CD4-positive, CD25-positive, alpha-beta regulatory T cell (primary cell): ENCODE data around the gene POM121L2. TPM values are rescaled to one million over a fixed set of nuclear protein-coding genes. Genes with fewer than 3 reads are reported as not detected.

Source experiments
- ATAC-seq, 2 donors: fragments of 150-1000 bp; cut with Tn5 transposase; one replicate each; pipeline ENCODE4 v1.10.0; 2021; ENCODE audit warnings: low read depth in 2 of 2, moderate number of reproducible peaks in 2 of 2, moderate library complexity in 1 of 2
- DNase-seq, 3 donors: peaks; one replicate each; pipeline versions ENCODE4 v3.0.0 to v3.0.0-alpha.2; 2012 to 2022; ENCODE audit warnings: mixed read lengths in 1 of 3
- H3K27ac ChIP-seq: one replicate; pipeline ENCODE4 v1.7.0; 2013; ENCODE audit warnings: mild to moderate bottlenecking, low read length; ENCODE audit not compliant: insufficient read depth, poor library complexity, severe bottlenecking
- H3K27me3 ChIP-seq: one replicate; pipeline ENCODE4 v1.7.0; 2013; ENCODE audit warnings: low read length; ENCODE audit not compliant: control insufficient read depth, insufficient read depth
- H3K36me3 ChIP-seq: one replicate; pipeline ENCODE4 v1.7.0; 2013; ENCODE audit warnings: mild to moderate bottlenecking, low read length, moderate library complexity; ENCODE audit not compliant: control insufficient read depth, insufficient read depth
- H3K4me1 ChIP-seq: 2 replicates; pipeline ENCODE4 v1.7.0; 2013; ENCODE audit warnings: mild to moderate bottlenecking, low read length; ENCODE audit not compliant: insufficient read depth, control insufficient read depth, poor library complexity, severe bottlenecking
- H3K4me3 ChIP-seq: one replicate; pipeline ENCODE4 v1.7.0; 2013; ENCODE audit warnings: low read depth, mild to moderate bottlenecking, low read length, moderate library complexity
- H3K9me3 ChIP-seq, 2 experiments: 1 replicate in 1 of 2; 2 replicates in 1 of 2; pipeline ENCODE4 v1.7.0; 2013; ENCODE audit warnings: low read length in 2 of 2, mild to moderate bottlenecking in 1 of 2, moderate library complexity in 1 of 2; ENCODE audit not compliant: control insufficient read depth in 2 of 2
- H3K27ac Mint-ChIP-seq, 3 donors: one replicate each; pipeline ENCODE4 v1.8.0; 2020 to 2022; ENCODE audit warnings: mild to moderate bottlenecking in 3 of 3, mixed read lengths in 3 of 3, moderate library complexity in 2 of 3
- H3K27me3 Mint-ChIP-seq: one replicate; pipeline ENCODE4 v1.8.0; 2022; ENCODE audit warnings: mild to moderate bottlenecking, mixed read lengths
- H3K36me3 Mint-ChIP-seq: one replicate; pipeline ENCODE4 v1.8.0; 2020; ENCODE audit warnings: mixed read lengths
- H3K4me1 Mint-ChIP-seq, 4 donors: one replicate each; pipeline ENCODE4 v1.8.0; 2020 to 2022; ENCODE audit warnings: mixed read lengths in 4 of 4, mild to moderate bottlenecking in 1 of 4
- H3K4me3 Mint-ChIP-seq, 4 donors: one replicate each; pipeline ENCODE4 v1.8.0; 2020 to 2022; ENCODE audit warnings: mild to moderate bottlenecking in 4 of 4, mixed read lengths in 4 of 4, moderate library complexity in 3 of 4
- H3K9me3 Mint-ChIP-seq, 7 donors: one replicate each; pipeline ENCODE4 v1.8.0; 2020 to 2022; ENCODE audit warnings: mixed read lengths in 7 of 7, mild to moderate bottlenecking in 3 of 7, moderate library complexity in 2 of 7
- polyA plus RNA-seq, 4 donors: library from polyadenylated mRNA; unstranded; fragments of 300-500 nt; fragmentation: Illumina TruSeq; gene quantifications; one replicate each; pipeline ENCODE4 v1.2.3, GENCODE V29; 2021
- total RNA-seq: library from RNA; stranded (reverse); gene quantifications from one replicate; pipeline ENCODE4 v1.2.3, GENCODE V29; 2022

Gene POM121L2
- total and polyA plus RNA-seq, 5 donors from 2014 or later, result not detected

- Mint-ChIP-seq H3K27me3 (peaks cover 92% of the 10 kb centered on the region), H3K4me1 (peaks cover 0 to 12% (median 4%) of the 10 kb centered on the region in 4 donors), H3K36me3 (no peaks in the 10 kb centered on the region), H3K4me3 (no peak overlapping the region), H3K9me3 (peaks cover 13 to 55% (median 29%) of the 10 kb centered on the region in 7 donors), H3K27ac (no peak overlapping the region)
- Histone ChIP-seq H3K4me1 (no peaks in the 10 kb centered on the region), H3K27me3 (peaks cover 65% of the 10 kb centered on the region), H3K27ac (no peak overlapping the region), H3K4me3 (no peak overlapping the region), H3K36me3 (no peaks in the 10 kb centered on the region), H3K9me3 (peaks cover 32 to 49% of the 10 kb centered on the region in 2 experiments)
- DNase-seq, result no peak
- ATAC-seq, result no peak
Measured at GRCh38 chr6:27281569-27281968, 30.5 kb downstream of the POM121L2 start.

GRCh38 chr6:27281105-27281539 is 31.0 kb downstream of the POM121L2 start:
- Mint-ChIP-seq H3K27ac (no peak overlapping the region), H3K4me1 (peaks cover 0 to 12% (median 4%) of the 10 kb centered on the region in 4 donors), H3K27me3 (peaks cover 92% of the 10 kb centered on the region), H3K36me3 (no peaks in the 10 kb centered on the region), H3K9me3 (peaks cover 12 to 56% (median 29%) of the 10 kb centered on the region in 7 donors), H3K4me3 (no peak overlapping the region)
- DNase-seq (no peak), ATAC-seq (no peak)
- no peak overlapping the region for H3K4me3 ChIP-seq
- H3K27me3 ChIP-seq, result peaks cover 62% of the 10 kb centered on the region
- no peak overlapping the region for H3K27ac ChIP-seq
- no peaks in the 10 kb centered on the region for H3K36me3 ChIP-seq
- peaks cover 29 to 46% of the 10 kb centered on the region in 2 experiments for H3K9me3 ChIP-seq
- no peaks in the 10 kb centered on the region for H3K4me1 ChIP-seq

- H3K4me3 Mint-ChIP-seq, result peak overlapping the region in 1 of 4 donors; percentile 36
- peaks cover 12 to 55% (median 27%) of the 10 kb centered on the region in 7 donors for H3K9me3 Mint-ChIP-seq
- peak overlapping the region in 2 of 3 donors; percentile 54 to 83 for H3K27ac Mint-ChIP-seq
- no peak overlapping the region for H3K4me3 ChIP-seq
- peaks cover 58% of the 10 kb centered on the region for H3K27me3 ChIP-seq
- DNase-seq, result no peak
- H3K27me3 Mint-ChIP-seq, result peaks cover 92% of the 10 kb centered on the region
- no peaks in the 10 kb centered on the region for H3K4me1 ChIP-seq
- no peak for ATAC-seq
- no peaks in the 10 kb centered on the region for H3K36me3 ChIP-seq
- H3K9me3 ChIP-seq, result peaks cover 29 to 45% of the 10 kb centered on the region in 2 experiments
- no peaks in the 10 kb centered on the region for H3K36me3 Mint-ChIP-seq
- peaks cover 0 to 12% (median 4%) of the 10 kb centered on the region in 4 donors for H3K4me1 Mint-ChIP-seq
- no peak overlapping the region for H3K27ac ChIP-seq
Measured at GRCh38 chr6:27280540-27281000, 31.5 kb downstream of the POM121L2 start.

GRCh38 chr6:27280064-27280539 is 32.0 kb downstream of the POM121L2 start:
- no peaks in the 10 kb centered on the region for H3K4me1 ChIP-seq
- ATAC-seq (no peak), DNase-seq (no peak)
- Mint-ChIP-seq H3K36me3 (no peaks in the 10 kb centered on the region), H3K27ac (peak overlapping the region in 2 of 3 donors; percentile 54 to 83), H3K4me1 (peaks cover 0 to 12% (median 4%) of the 10 kb centered on the region in 4 donors), H3K27me3 (peaks cover 89% of the 10 kb centered on the region), H3K4me3 (peak overlapping the region in 2 of 4 donors; percentile 16 to 56), H3K9me3 (peaks cover 10 to 50% (median 23%) of the 10 kb centered on the region in 7 donors)
- peaks cover 61% of the 10 kb centered on the region for H3K27me3 ChIP-seq
- H3K36me3 ChIP-seq, result no peaks in the 10 kb centered on the region
- no peak overlapping the region for H3K27ac ChIP-seq
- H3K9me3 ChIP-seq, result peaks cover 31 to 45% of the 10 kb centered on the region in 2 experiments
- no peak overlapping the region for H3K4me3 ChIP-seq

- Mint-ChIP-seq H3K36me3 (no peaks in the 10 kb centered on the region), H3K4me3 (peak overlapping the region in 1 of 4 donors; percentile 46), H3K27me3 (peaks cover 87% of the 10 kb centered on the region), H3K9me3 (peaks cover 10 to 45% (median 19%) of the 10 kb centered on the region in 7 donors), H3K27ac (peak overlapping the region in 2 of 3 donors; percentile 54 to 83), H3K4me1 (peaks cover 0 to 10% (median 4%) of the 10 kb centered on the region in 4 donors)
- H3K27ac ChIP-seq, result no peak overlapping the region
- H3K4me1 ChIP-seq, result no peaks in the 10 kb centered on the region
- H3K9me3 ChIP-seq, result peaks cover 28 to 43% of the 10 kb centered on the region in 2 experiments
- H3K36me3 ChIP-seq, result no peaks in the 10 kb centered on the region
- peaks cover 62% of the 10 kb centered on the region for H3K27me3 ChIP-seq
- no peak overlapping the region for H3K4me3 ChIP-seq
- ATAC-seq (no peak), DNase-seq (no peak)
Measured at GRCh38 chr6:27279513-27280063, 32.5 kb downstream of the POM121L2 start.

DNA sequence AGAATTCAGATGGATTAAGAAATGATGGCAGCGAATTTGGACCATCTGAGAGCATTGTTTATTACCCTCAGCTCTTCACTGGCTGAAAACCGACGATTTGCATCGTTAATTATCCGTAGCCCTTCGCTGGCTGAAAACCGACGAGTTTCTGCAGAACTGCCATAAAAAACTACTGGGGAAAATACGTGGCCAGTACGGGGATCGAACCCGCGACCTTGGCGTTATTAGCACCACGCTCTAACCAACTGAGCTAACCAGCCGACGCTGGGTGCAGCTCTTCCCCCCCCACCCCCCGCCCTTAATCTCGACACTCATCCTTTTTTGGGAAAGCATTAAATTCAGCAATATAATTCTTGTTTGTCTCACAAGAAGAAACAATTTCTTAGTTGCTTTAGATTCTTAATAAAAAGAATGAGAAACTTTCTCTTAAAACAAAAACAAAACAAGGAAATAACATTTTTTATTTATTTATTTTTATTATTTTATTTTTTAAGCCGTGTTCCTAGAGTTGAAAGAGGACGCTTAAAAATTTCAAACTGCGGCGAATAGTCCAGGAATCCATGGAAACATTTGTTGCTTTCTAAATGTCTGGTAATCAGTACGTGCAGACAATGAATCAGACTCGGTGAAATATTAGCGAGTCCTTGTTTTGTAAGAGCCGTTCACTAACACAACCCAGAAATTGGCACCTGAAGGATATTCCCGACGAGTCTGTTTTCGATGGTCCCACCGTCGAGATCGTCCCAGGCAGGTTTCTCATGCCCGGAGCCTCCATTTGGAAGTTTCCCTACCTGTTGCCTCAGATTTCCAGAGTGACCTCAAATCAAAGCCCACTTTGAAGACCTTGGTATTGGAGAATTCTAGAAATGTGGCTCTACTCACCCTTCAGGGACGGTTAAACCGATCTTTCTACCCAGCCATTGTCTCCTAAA is 36.8 kb downstream of the POM121L2 start:
- peaks cover 3 to 16% (median 9%) of the 10 kb centered on the region in 7 donors for H3K9me3 Mint-ChIP-seq
- no peak for DNase-seq
- Histone ChIP-seq H3K4me3 (no peak overlapping the region), H3K27ac (no peak overlapping the region), H3K36me3 (no peaks in the 10 kb centered on the region), H3K4me1 (no peaks in the 10 kb centered on the region), H3K27me3 (peaks cover 34% of the 10 kb centered on the region), H3K9me3 (peaks cover 10 to 17% of the 10 kb centered on the region in 2 experiments)
- no peak overlapping the region for H3K4me3 Mint-ChIP-seq
- no peak for ATAC-seq
- H3K27ac Mint-ChIP-seq, result no peak overlapping the region
- peaks cover 69% of the 10 kb centered on the region for H3K27me3 Mint-ChIP-seq
- H3K36me3 Mint-ChIP-seq, result no peaks in the 10 kb centered on the region
- peaks cover 0 to 5% (median 2%) of the 10 kb centered on the region in 4 donors for H3K4me1 Mint-ChIP-seq

DNA sequence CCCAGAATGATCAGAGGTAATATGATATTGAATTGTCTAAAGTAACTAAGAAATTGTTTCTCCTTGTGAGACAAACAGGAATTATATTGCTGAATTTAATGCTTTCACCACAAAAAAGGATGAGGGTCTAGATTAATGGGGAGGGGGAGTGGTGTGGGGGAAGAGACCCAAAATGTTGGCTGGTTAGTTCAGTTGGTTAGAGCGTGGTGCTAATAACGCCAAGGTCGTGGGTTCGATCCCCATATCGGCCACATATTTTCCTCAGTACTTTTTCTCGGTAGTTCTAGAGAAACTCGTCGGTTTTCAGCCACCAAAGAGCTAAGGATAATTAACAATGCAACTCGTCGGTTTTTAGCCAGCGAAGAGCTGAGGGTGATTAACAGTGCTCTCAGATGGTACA is 38.3 kb downstream of the POM121L2 start:
- Histone ChIP-seq H3K36me3 (no peaks in the 10 kb centered on the region), H3K4me3 (no peak overlapping the region), H3K27me3 (peaks cover 27% of the 10 kb centered on the region), H3K4me1 (no peaks in the 10 kb centered on the region), H3K27ac (no peak overlapping the region), H3K9me3 (peaks cover 3 to 5% of the 10 kb centered on the region in 2 experiments)
- peaks cover 0 to 4% (median 0%) of the 10 kb centered on the region in 4 donors for H3K4me1 Mint-ChIP-seq
- no peak overlapping the region for H3K27ac Mint-ChIP-seq
- peaks cover 66% of the 10 kb centered on the region for H3K27me3 Mint-ChIP-seq
- H3K4me3 Mint-ChIP-seq, result no peak overlapping the region
- ATAC-seq, result no peak
- H3K9me3 Mint-ChIP-seq, result peaks cover 3 to 12% (median 6%) of the 10 kb centered on the region in 7 donors
- no peaks in the 10 kb centered on the region for H3K36me3 Mint-ChIP-seq
- DNase-seq, result no peak
